Glomerular visceral epithelial cell (primary cell): ENCODE measurements around the gene HOXA5.

Experiments used
- DNase-seq: peaks from one replicate; pipeline ENCODE4 v3.0.0-alpha.2; 2016; ENCODE audit errors: extremely low spot score

The HOXA5 gene

DNA sequence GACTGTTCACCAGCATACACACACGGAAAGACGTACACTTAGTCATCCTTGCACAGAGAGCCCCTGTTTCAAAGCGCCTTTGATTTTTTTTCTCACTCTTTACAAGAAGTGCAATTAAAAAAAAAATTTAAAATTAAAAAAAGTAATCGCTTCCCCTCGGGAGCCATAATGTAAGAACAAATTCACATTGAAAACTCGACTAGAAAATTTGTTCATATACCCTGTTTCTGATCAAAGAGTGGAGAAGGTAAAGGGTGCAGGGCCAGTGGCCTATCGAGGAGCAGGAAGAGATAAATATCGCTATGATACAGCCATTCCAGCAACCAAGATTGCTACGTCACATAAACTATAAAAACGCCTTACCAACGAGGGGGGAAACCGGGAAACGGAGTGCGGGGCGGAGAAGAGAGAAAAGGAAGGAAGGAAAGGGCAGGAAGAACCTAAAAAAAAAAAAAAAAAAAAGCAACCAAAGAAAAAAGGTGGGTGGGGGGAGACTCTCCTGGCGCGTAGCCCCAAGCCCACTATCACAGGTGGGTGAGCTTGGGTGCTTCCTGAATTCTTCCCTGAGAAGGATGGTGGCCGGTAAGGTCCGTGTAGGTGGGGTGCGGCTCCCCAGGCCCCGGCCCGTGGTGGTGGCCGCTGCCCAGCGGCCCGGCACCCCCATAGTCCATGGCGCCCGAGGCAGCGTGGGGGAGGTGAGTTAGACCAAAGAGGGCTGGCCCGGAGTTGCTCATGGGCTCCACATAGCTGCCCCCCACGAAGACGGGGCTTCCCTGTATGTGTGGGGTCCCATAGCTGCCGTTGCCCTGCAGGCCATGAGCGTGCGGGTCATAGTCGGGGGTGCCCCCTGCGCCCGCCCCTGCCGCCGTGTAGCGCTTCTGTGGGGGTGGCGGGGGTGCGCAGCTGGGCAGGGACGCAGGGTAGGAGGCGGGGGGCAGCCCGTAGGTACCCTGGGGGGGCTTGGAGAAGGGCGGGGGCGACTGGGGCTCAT, 35.8 kb downstream of the HOXA5 start:
- DNase-seq: no peak

DNA sequence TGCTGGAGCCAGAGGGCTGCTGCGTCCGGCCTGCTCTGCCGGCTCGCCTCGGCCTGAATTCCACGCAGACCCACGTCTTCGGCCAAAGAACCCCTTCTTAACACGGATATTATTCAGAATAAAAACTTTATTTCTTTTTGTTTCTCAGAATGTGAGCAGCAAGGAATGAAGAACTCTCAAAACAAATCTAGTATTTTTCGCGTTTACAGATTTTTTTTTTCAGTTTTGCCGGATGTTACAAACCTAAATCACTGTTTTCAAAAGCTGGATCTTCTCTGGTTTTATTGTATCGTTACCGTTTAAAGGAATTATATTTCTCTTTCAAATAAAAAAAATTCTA, 36.6 kb downstream of the HOXA5 start:
- no peak for DNase-seq

DNA sequence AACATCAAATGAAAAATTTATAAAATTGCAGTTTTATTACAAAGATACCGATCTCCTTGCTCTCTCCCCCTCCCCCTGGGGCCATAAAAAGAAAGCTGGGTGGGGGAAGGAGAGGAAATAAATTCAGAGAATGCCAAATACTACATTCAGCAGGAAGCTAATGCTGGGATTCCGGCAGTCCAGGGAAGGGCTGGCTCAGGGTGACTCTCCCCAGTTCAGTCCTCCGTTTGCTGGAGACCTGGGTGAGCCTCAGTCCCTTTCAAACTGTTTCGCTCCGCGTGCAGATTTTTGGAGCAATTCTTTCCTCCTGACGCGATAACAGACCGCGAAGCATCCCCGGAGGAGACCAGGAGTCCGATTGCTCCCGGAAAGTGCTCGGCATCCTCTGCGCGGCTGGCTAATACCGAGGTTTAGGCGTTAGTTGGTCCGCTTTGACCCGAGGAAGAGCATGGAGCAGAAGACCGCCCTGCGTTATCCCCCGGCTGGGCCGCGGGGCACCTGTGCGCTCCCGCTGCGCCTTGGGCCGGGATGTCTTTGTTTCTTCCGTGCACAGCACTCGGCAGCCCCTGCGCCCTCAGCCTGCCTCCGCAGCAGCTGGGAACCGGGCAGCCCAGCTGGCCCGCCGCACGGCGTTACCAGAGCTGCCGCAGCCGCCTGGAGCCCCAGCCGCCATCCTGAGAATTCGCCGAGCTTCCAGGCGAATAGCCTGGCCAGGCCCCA, 37.1 kb downstream of the HOXA5 start:
- no peak for DNase-seq

DNA sequence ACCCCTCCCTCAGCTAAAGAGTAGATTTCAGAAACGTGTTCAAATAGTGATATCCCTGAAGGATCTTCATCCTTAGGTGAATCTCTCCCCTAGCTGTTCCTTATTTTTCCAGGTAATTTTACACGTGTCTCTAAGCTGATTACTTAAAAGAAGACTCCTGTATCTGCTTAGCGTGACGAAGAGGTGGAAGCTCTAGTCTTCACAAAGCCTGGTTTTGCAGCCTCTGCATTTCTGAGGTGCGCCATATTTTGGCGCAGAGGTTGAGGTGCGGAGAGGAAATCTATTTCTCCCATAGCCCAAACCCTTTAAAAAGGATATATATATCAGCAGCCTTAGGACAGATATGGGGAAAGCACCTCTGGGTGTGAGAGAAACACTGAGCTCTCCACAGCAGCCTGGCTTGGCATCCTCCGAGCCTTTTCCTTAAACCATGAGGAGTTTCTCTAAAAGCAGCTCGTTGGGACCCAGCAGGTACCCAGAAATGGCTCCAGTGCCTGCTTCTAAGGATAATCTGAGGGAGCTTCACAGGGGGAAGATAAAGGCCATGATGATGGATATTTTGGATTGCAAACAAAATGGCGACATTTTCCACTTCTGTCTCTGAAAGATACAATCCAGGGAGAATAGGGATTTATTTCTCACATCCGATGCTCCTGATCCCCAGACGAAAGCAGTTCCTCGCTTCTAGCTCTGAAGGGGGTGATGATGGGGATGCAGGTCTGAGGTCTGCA, 38.0 kb downstream of the HOXA5 start:
- no peak for DNase-seq

DNA sequence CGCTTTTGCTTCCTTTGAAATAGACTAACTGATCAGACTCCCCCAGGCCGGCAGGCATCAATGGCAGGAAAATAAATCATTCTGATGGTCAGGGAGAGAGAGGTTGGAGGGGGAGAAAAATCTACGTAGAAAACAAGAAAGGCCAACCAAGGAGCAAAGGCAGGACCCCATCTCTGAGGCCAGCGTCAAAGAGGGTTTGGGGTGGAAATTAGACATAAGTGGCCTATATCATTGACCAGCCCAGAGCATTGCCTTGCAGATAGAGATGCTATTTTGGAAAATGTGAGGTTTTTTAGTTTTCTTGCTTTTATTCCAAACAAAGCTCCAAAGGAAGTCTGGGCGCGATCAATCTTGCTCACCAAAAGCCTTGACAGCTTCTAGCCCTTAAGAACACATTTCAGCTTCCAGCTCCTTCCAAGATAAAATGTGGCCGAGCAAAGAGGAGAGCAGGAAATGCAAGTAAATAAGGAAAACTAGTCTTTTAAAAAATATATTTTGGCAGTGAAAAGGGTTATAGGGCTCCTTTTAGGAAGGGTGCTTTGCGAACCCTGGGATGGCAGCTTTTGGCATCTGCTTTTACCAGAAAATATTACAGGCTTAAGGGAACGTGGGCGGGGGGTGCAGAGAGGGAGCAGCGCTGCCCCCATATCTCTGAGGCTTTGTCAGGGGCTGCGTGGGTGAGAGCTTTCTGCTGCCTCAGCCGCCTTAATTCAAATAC, 39.0 kb downstream of the HOXA5 start:
- no peak for DNase-seq

DNA sequence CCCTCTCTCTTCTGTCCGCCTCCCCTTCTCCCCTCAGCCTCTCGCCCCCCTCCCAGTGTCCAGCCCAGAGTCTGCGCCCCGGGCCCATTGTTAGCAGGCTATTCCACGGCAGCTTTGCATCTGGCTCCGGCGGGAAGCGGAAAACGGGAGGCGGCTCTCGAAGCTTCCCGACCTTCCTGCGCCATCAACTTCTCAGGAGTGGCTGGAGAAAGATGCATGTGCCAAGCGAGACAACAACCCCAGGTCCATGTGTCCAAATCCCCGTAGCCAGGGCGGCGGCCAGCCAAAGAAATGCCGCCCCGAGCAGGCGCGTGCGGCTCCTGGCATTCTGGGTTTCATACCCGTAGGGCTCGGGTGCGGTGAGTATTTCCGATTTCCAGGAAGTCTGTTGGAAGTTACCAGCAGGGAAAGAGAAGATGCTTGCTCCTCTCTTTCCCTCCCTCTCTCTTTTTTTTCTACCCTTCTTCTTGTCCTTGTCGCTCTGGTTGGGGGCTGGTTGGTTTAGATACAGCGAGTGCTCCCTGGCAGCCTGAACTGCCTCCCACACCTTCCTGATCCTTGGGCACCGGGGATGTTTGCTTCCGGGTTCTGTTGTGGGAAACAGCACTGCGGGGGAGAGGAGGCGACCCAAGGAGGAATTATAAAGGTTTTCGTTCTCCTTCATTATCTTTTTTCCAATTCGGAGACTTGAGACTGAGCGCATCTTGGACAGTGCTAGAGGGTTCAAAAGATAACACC, 39.8 kb downstream of the HOXA5 start:
- no peak for DNase-seq

DNA sequence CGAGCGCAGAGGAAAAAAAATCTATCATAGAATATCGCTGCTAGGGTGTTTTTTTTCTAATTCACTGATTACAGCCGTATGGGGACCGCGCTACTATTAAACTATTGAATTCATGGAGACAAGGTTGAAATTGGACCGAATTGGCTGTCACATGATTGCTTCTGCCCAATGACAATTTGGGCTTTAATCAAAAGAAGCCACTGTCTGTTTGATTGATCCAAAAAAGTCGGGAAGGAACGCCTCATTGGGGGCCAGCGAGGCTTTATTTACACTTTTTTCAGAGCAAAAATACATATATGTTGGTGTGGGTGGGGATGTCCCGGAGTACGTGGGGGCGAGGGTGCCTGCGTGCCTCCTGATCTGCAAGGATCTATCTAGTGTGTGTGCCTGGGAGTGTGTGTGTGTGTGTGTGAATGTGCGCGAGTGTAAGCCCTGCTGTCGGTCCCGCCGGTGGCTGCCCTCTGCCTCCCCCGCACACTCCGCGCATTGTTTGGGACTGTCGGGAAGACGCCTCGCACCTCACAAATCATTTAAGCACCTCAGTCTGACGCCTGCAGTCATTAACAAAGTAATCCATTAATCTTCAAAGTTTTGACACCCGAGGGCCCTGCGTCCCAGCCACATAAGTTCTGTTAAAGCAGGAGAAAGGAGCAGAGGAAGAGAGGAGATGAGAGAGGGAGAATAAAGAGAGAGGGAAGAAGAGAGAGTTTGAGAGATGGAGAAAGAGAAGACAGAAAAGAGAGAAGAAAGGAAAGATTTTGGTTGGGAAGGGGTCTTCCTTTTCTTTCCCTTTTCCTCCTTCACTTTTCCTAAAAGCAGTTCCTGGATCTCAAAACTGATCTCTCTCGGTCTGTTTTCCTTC, 40.7 kb downstream of the HOXA5 start, which contains the start of gene HOXA2:
Gene HOXA2, minus strand, starts transcription at position 103 of the 862 bp plus-strand sequence. CDS start 183 bp downstream, outside the sequence.
- DNase-seq: peak; percentile 48

DNA sequence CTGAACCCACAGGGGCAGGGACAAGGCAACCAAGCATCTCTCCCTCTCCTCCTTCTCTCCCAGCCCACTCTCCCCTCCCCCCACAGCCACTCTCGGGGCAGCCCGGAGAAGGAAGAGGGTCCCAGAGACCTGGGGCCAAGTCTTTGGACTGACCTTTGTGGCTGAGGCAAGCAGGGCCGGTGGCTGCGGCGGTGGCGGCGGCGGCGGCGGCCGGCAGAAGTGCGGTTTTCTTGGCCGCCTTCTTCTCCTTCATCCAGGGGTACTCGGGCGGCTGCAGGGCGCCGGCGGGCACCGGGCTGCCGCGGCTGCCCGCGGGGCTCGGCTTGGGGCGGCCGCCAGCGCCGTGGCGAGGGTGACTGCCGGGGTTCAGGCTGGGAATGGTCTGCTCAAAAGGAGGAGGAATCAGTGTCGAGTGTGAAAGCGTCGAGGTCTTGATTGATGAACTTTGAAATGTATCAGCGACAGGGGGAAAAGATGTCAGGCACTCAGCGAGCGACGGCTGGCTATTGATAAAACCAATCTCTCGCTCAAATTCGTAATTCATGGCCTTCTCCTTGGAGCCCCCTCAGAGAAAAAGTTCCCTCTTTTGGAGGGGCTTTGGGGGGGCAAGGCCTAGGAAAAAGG, 41.4 kb downstream of the HOXA5 start:
- DNase-seq: no peak

DNA sequence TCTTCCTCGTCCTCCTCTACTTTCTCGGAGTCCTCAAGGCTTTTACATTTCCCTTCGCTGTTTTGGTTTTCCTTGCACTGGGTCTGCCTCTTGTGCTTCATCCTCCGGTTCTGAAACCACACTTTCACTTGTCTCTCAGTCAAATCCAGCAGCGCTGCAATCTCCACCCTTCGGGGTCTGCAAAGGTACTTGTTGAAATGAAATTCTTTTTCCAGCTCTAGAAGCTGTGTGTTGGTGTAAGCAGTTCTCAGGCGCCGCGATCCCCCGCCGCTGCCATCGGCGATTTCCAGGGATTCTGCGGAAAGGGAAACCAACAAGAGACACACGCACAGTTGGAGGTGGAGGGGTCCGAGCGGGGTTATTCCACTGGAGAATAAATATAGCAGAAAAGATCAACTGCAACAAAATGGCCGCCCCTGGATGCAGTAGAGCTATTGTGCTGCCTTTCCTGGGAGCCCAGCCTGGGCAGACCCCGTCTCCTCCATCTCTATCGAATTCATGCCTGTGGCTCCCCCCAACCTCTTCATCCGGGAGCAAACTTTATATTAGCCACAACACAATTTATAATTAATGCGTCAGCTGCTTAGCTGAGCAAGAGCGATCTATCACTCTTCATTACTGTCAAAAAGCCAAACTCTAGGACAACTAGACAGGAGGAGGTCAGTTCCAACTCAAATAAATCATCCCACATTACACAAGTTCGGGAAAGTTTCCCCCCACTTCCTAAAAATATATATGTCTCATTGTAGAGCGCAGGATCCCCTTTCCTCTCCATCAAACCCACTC, 42.1 kb downstream of the HOXA5 start:
- DNase-seq: no peak

DNA sequence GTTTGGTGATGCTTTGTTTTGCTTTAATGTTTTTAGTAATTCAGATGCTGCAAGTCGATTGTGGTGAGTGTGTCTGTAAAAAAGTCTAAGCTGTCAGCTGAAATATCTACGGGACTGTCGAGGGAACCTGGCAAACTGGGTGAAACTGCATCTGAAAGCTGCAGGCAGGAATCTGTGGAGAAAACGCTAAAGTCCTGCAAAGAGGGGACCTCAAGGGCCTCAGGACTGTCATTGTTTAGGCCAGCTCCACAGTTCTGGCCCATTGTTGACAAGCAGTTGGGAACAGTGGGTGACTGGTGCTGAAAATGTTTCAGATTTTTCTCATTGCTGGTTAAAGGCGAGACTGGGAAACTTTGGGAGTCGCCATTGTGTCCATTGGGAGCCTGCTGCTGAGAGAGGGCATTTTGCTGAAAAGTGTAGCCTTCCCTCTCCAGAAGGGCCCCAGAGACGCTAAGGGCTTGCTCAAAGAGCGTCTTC, 42.7 kb downstream of the HOXA5 start:
- DNase-seq: no peak

DNA sequence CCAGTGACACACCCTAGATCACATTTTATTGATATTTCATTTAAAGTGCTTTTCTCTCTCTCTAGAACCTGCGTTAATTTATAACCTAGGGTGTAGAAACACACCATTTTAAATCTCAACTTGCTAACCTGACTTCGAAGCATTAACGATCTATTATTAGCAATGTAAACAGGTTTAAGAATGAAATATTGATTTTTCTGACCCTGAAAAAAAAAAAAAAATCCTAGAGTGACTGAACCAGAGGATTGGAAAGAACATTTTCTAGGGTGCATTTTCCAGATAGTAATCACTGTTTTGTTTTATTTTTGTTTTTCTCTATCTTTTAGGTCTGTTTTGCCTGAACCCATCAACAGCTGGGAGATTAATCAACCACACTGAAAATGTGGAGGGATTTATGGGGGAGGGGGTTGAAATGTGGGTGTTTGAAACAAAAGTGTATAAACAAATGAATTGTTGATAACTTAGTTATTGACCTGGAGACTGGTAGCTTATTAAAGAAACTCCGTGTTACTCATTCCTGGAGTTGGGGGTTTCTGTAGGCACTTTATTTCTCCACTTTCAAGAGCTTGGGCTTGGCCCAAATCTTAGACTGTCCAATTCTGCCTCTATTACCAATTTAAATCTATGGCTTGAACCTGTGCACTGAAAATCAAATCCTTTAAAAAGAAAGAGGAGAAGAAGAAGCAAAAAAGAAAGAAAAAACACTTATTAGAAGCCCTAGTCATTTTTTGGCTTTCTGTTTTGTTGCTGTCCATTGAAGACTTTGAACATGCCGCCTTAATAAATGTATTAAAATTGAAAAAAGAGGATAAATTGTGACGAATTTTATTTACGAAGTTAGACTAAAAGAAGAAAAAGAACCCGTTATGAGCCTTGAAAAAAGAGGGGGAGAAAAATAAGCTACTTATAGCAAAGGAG, 43.8 kb downstream of the HOXA5 start:
- no peak for DNase-seq

DNA sequence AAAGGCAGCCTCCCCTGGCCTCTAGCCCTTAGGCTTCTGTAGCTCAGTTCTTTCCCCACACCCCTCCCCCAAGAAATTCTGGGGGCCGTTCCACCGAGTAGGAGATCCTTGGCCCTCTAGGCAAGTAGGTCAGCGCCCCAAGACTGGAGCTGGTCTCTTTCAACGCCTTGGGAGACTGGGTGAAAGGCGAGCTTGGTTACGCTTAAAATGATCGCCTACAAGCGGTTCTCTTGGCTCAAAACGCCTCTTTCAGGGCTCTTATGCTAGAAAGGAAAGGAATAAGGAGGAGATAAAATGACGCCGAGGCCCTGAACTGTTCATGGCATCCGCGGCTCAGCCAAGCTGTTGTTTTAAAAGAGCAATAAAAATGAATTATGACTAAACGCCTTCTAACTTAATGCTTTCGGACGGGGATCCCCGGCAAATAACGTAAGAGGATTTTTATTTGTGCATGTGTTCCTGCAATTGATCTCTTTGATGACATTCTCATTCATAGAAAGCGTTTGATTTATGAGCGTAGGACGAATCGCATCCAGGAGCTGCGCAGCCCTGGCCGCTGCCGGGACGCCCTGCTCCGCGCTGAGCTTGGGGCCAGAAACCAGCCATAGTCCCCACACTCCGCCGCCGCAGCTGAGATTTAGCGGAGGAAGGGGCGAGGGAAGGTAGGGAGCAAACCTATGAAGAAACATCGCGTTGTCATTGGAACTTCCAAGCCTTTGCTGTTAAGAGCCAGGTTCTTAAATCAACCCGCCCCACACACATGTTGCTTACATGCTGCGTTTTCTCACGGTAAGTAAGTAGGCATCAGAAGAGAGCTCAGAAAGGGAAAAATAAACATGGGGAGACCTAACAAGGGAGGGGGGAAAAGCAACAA, 44.7 kb downstream of the HOXA5 start:
- DNase-seq: peak; percentile 54

DNA sequence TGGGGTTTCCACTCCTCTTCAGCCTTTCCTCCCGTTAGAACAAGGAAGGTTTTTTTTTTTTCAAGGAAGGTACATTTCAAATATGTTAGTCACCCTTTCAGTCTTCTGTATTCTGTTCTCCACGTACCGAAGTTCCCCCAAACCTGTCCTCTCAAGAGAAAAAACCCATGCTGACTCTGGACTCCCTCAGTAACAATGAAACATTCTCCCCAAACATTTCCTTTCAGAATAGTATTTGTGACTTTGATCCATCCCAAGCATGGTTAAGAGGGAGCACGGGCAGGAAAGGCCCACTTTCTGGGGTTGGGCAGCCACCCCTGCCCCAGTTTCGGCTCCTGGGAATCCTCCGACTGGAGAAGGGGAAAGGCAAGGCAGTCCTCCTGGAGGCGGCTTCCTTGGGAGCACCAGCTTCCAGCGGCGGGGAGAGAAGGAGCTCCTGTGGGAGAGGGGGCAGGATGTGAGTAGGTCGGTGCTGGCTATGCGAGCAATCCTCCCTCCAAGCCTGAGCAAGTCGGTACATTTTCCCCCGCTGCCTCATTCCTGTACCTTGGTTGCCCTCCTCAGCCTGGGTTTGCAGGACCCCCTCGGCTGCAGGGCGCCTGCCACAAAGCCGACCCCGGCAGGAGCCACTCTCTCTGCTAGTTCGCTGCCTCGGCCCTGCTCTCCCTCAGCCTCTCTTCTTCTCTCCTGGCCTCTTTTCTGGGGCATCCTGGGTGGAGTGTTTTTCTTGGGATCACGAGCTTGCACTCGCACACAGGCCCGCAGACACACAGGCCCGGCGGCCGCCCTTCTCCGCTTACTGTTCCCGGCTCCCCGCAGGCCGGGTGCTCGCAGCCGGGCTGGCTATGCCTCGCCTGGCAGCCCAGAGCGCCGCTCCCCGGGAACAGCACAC, 45.5 kb downstream of the HOXA5 start:
- DNase-seq: peak; percentile 47

DNA sequence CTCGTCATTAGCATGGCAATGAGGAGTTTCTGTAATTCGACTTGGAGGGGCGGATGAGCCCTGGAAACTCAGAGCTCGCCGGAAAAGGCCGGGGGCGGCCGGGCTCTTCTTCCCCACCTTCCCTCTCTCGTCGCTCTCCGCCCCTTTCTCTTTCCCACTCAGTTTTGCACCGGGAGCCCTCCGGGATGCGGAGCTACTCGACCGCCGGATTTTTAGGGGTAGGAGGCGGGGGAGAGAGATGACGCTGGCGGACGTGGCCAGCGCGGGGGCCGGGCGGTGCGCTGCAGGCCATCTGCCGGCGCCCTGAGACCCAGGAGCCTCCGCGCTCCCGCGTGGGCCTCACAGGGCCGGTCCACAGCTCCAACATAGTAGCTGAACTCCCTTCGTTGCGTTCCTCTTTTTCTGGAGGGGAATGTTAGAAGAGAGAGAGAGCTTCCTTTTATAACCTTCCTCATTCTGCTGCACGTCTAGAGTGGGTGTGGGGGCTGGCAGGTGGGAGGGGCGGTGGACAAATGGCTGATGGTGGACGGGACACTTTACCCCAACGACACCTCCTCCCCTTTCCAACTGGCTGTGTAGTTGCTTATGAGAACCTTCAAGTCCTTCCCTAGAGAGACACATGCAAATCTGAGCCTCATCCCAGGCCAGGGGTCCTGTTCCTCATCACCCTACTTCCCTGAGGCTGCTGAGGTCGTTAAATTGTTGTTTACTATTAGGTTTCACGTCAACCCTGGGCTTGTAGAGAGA, 46.5 kb downstream of the HOXA5 start:
- DNase-seq: peak; percentile 47
